NCI-H2107 (cell line): ENCODE results near the gene UPF3A.
"Not testable (repeated sequence)": the region's sequence is repeated elsewhere in the genome, so short reads cannot be mapped to it uniquely, and the experiment has no call there.

Experiments
- DNase-seq: peaks from one replicate; lab custom pipeline; 2025; lab: John Stamatoyannopoulos, UW

UPF3A gene

DNA sequence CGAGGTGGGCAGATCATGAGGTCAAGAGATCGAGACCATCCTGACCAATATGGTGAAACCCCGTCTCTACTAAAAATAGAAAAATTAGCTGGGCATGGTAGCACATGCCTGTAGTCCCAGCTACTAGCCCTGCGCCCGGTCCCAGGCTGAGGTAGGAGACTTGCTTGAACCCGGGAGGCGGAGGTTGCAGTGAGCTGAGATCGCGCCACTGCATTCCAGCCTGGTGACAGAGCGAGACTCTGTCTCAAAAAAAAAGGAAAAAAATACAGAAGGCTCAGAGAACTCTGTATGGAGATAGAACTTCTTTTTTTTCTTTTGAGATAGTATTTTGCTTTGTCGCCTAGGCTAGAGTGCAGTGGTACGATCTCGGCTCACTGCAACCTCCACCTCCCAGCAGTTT, 17.1 kb upstream of the UPF3A start:
- DNase-seq: not testable (repeated sequence)

DNA sequence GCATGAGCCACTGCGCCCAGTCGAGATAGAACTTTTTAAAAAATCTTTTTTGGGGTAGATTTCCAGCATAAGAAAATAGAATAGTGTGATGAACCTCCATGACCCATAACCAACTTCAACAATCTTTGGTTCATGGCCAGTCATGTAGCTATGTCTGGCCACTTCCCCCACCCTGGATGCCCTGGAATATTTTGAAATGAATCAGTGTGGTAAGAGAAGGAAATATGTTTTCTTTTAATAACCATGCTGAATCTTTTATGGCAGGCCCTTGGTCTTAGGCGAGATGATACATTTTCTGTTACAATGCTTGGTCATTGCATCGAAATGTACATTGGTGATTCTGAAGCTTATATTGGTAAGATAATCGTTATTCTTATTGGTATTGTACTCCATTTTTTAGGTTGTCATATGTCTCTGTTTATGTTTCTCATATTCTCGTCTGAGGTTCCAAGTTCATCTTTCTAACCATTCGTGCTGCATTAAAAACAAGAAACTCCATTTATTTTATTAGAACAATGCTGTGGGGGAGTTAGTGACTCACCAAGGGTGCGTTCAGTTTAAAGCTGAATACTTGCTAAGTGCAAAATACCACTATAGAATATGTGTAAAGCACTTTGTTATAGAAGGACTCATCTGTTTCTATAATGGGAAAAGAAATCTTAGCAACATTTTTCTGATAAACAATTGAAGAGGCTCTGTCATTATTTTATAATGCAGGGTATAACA, 16.4 kb upstream of the UPF3A start:
- DNase-seq: no peak

- no peak for DNase-seq
Observed at GRCh38 chr13:114266241-114266640, 15.2 kb upstream of the UPF3A start.

DNA sequence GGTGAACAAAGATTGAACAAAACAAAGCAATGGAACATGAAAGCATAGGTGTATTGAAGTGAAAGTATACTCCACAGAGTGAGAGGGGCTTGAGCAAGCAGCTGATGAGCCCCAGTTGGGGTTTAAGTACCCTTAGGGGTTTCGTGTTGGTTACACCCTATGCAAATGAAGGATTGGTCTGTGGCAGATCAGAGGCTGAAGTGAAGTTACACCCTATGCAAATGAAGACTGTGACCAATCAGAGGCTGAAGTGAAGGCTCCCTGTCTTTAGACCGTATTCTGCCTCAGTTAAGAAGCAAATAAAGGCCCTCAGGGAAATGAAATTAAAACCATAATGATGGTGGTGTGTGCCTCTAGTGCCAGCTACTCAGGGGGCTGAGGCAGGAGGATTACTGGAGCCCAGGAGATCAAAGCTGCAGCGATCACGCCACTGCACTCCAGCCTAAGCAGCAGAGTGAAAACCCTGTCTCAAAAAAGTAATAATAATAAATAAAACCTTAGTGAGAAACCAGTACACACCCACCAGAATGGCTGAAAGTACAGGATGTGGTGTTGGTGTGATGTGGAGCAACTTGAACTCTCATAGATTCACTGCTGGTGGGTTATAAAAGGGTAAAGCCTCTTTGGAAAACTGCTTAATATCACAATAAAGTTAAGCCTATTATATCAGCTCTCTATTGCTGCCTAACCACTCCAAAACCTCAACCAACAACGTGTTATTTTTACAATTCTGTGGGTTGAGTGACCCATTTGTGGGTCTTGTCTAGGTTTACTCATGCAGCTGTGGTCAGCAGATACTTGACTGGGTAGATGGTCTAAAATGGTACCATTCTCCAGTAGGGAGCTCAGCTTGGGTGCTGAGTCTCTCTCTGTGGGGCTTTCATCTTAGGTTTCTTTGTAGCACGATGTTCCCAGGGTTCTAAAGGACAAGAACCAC, 12.8 kb upstream of the UPF3A start:
- no peak for DNase-seq

GRCh38 chr13:114269281-114269770, 12.1 kb upstream of the UPF3A start:
- DNase-seq: no peak

DNA sequence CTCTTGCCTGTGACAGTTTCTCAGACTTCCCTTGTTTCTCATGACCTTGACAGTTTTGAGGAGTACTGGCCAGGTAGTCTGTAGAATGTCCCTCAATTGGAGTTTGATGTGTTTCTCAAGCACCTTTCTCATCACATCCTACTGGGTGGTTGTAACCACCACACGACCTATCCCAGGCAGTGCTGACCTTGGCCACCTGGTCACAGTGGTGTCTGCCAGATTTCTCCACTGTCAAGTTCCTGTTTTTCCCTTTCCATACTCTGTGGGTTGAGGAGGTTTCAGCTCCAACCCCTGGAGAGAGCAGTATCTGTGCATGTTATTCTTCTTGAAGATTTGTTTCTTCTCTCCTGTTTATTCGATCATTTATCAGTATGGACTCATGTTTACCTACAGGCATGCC, 8.4 kb upstream of the UPF3A start:
- DNase-seq: no peak

DNA sequence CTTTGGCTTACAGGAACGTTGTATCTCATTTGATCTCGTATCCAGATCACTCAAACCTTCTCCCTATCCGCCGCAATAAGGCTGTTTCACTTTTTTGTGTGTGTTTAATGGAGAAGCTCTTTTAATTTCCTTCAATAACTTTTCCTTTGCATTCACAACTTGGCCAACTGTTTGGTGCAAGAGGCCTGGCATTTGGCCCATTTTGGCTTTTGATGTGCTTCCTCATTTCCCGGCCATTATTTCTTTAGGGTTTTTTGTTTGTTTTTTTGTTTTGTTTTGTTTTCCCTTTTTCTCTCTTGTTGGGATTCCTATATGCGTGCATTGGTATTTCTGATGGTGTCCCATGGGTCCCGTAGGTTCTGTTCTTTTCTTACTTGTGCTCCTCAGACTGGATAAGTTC, 6.1 kb upstream of the UPF3A start:
- no peak for DNase-seq

DNA sequence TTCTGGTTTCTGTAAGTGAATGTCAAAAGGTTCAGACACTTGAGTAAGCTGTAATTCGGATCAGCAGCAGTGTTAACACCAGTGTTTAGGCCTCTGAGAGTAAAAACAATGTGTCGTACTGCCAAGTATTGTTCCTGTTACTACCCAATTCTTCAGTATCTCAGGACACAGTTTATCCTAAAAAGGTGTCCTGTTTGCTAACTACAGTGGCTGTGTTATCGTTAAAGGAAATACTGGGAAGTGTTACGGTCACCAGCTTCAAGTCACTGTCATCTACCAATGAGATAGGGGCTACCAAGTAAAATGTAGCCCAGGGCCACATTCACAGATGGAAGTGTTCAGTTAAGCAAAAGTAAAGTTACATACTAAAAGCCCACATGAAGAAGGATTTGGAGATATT, 2.3 kb upstream of the UPF3A start:
- DNase-seq: no peak

GRCh38 chr13:114279758-114280355, 1.5 kb upstream of the UPF3A start:
- no peak for DNase-seq

DNA sequence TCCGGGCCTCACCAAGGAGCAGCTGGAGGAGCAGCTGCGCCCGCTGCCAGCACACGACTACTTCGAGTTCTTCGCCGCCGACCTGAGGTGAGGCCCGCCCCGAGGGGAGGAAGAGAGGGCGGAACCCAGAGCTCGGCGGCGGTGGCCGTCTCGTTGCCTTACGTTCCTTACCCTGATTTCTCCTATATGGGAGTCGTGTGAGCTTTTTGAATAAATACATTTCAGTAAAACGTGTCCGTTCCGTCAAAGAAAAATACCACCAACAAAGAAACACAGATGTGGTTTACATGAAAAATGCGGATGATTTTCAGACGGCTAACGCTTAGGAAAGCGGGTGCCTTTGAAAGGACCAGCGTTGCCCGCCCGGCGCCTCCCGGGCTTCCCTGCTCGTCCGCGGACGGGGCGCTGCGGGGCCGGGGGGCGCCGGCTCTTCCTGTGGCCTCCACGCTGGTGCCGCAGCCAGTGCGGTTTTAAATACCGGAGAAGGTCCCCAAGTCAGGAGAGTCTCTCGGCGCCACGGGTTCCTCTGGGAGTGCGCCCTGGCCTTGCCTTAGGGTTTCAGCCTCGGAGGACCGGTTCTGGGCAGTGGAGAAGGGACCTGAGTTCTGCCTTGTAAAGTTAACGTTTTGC, 755 bp downstream of the UPF3A start:
- DNase-seq: no peak

DNA sequence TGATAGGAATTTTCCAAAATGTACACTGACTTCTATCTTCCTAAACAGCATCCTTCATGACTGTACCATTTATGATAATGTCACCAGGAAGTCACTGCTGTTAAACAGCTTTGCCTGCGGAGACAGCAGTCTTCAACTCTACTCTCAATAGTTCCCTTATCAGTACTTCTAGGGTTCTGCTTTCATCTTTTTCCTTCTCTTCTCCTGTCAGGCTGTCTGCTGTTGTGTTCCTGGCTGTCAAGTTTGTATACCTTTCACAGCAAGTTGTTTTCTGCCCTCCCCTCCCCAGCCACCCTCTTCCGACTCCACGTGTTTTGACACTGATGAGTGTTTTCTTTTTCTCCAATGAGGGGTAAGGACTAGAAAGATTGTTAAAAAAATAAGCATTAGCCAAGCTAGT, 2.2 kb downstream of the UPF3A start:
- no peak for DNase-seq

DNA sequence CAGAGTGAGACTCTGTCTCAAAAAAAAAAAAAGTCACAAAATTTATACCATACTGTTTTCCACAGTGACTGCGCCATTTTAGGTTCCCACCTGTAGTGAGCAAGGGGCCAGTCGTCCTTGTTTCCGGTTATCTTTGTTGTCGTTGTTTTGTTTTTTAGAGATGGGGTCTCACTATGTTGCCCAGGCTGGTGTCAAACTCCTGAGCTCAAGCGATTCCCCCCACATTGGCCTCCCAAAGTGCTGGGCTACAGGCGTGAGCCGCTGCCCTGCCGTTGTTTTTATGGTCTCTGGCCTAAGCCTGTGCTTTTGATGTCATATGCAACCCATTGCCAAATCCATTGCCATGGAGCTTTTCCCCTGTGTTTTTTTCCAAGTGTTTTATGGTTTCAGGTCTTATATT, 3.3 kb downstream of the UPF3A start:
- DNase-seq: no peak

- DNase-seq: no peak
Observed at GRCh38 chr13:114285166-114285808, 3.9 kb downstream of the UPF3A start.

DNA sequence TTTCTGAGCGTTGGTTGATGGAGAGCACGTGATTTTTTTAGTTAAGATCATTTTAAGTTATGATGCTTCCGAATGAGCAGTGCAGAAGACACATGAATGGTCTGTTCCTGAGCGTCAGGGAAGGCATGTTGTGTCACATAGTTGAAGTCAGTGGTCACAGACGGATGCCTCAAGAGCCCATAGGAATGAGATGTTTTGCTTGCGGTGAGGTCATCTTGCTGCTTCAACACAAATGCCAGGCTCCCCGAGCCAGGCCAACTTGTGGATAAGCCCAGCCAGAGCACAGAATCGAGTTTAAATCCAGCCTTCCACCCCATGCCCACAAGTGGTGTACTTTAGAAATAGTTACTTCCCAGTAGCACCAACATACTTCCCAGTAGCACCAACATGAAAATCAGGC, 5.4 kb downstream of the UPF3A start:
- DNase-seq: no peak

DNA sequence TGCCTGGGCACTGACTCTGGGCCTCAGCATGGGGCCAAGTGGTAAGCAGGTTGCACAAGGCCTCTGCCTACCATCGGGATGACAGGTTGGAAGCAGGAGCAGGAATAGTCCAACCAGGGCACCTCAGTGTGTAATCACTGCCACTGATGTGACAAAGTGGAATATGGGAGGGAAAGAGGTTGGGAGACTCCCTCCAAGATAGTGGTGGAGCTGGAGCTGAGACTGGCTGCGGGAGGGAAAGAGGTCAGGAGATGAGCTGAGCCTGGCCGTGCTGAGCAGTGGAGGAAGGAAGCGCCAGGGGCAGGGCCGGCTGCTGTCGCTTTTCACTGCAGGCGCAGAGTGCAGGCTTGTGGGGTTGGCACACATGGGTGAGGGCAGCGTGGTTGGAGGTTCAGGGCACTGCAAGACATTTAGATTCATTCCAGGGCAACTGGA, 6.8 kb downstream of the UPF3A start:
- DNase-seq: no peak

GRCh38 chr13:114296448-114296847, 15.0 kb downstream of the UPF3A start:
- no peak for DNase-seq

DNA sequence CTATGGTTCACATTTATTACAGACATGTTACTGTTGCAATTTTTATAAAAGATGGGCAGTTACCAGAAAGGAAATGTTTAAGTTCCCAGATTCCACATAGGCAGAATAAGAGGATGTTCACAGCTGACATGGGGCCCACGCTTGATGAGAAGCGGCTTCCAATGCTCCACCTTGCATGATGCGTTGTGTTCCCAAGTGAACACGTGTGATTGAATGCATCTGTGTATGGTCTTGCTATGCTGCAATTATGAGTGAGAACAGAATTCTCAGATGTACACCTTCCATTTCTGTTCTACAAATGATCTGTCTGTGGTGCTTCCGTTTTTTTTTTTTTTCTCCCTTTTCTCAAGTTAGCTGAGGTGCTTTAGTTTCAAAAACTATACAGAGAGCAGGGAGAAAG, 15.5 kb downstream of the UPF3A start:
- DNase-seq: no peak

DNA sequence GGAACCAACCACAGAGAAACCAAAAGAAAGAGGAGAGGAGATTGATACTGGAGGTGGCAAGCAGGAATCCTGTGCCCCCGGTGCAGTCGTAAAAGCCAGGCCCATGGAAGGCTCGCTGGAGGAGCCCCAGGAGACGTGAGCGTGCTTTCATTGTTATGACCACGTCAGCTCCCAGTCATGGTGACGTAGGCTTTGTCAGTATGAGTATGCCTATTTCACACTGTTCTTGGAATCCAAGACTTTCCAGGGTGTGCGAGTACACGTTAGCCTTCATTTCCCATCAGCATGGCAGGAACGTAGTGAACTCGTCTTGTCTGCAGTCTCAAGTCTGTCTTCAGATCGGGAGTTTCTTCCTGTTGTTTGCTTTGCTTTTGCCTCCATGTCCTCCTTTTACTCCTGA, 17.5 kb downstream of the UPF3A start:
- DNase-seq: no peak

DNA sequence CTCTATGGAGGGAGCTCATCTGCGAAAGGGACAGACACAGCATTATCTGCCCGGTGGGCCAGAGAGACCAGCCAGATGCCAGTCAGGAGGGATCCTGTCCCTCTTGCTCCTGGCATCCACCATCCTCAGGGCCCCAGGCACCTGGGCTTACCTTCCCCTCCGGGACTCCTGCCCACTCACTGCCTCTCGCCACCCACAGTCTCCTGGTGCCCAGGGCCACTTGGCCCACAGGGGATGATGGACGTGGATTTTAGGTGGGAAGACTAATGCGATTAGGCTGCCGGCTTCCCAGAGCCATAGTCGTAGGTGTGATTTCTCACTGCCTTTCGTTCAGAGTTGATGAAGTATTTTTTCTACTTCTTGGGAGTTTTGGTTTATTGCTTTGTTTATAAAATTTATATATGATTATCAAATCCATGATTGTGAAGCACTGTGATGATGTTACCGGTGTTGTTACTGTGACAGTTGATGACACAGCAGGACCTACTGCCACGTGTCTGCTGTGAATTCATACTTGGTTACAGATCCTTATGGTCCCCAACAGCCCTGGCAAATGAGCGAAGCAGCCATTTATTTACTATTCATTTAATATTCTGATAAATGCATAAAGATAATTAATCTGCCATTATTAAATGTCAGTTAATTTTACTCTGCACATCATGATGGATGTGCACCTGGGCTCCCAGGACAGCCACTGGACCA, 18.4 kb downstream of the UPF3A start:
- no peak for DNase-seq

- DNase-seq: no peak
Observed at GRCh38 chr13:114303700-114304327, 22.4 kb downstream of the UPF3A start.
